GM18867 (cell line): ENCODE measurements around the gene GPR143.

Experiments
- ATAC-seq: cut with Tn5 transposase; IDR thresholded peaks from one replicate; pipeline ENCODE4 v1.9.1; 2021; ENCODE audit warnings: mild to moderate bottlenecking, moderate library complexity; ENCODE audit not compliant: unreplicated experiment

Gene GPR143

GRCh38 chrX:9710332-9710731 is 55.3 kb downstream of the GPR143 start:
- ATAC-seq = no peak

- peak; percentile 91 for ATAC-seq
Observed at GRCh38 chrX:9708923-9709553, 56.6 kb downstream of the GPR143 start.

GRCh38 chrX:9708086-9708485 is 57.6 kb downstream of the GPR143 start:
- ATAC-seq = no peak

GRCh38 chrX:9707306-9708033 is 58.2 kb downstream of the GPR143 start:
- no peak for ATAC-seq

- no peak for ATAC-seq
Observed at GRCh38 chrX:9706421-9706820, 59.2 kb downstream of the GPR143 start.

- ATAC-seq = no peak
Observed at GRCh38 chrX:9704876-9705465, 60.7 kb downstream of the GPR143 start.

GRCh38 chrX:9703406-9703805 is 62.2 kb downstream of the GPR143 start:
- ATAC-seq = no peak

GRCh38 chrX:9701790-9702189 is 63.9 kb downstream of the GPR143 start:
- ATAC-seq = no peak

GRCh38 chrX:9700555-9700954 is 65.1 kb downstream of the GPR143 start:
- ATAC-seq = no peak

- ATAC-seq = no peak
Observed at GRCh38 chrX:9698576-9698975, 67.1 kb downstream of the GPR143 start.

GRCh38 chrX:9693307-9694001 is 72.2 kb downstream of the GPR143 start:
- ATAC-seq = no peak

GRCh38 chrX:9690046-9690445 is 75.6 kb downstream of the GPR143 start:
- no peak for ATAC-seq

GRCh38 chrX:9688833-9689232 is 76.8 kb downstream of the GPR143 start:
- ATAC-seq = no peak

GRCh38 chrX:9687899-9688298 is 77.7 kb downstream of the GPR143 start:
- no peak for ATAC-seq

- no peak for ATAC-seq
Observed at GRCh38 chrX:9683350-9683749, 82.3 kb downstream of the GPR143 start.

GRCh38 chrX:9682861-9683260 is 82.8 kb downstream of the GPR143 start:
- ATAC-seq = no peak

- ATAC-seq = no peak
Observed at GRCh38 chrX:9682456-9682855, 83.2 kb downstream of the GPR143 start.

GRCh38 chrX:9681422-9681821 is 84.2 kb downstream of the GPR143 start:
- no peak for ATAC-seq

GRCh38 chrX:9681011-9681410 is 84.6 kb downstream of the GPR143 start:
- no peak for ATAC-seq

GRCh38 chrX:9678215-9678965 is 87.3 kb downstream of the GPR143 start:
- ATAC-seq = no peak
